ENCODE measurements around the gene KIF26A.

KIF26A gene

DNA sequence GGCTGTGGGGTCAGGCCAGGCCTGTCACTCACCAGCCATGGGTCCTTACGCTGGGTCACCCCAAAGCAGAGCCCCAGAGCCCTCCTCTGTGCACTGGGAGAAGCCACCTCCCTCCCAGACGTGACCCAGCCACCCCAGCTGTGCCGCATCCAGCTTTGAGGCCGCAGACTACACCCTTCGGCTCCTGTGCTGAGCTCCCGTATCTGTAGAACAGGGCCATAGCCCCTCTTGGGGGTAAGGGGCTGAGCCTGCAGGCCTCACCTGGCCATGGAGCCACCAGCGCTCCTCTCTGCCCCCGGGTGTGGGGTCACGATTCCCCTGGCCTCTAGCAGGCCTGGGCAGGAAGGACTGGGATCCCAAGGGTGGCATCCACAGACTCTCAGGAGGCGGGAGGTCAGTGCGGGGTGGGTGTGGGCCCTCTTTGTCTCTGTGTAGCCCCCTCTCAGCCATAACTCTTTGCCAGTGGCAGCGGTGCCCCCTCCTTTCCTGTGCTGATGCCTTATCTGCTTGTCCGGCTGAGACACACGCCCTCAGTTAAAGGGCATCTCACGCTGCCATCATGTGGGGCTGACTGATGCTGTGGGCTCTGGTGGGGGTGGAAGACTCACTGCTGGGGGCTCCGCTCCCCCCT, 36.6 kb upstream of the KIF26A start:
- no peak for DNase-seq

DNA sequence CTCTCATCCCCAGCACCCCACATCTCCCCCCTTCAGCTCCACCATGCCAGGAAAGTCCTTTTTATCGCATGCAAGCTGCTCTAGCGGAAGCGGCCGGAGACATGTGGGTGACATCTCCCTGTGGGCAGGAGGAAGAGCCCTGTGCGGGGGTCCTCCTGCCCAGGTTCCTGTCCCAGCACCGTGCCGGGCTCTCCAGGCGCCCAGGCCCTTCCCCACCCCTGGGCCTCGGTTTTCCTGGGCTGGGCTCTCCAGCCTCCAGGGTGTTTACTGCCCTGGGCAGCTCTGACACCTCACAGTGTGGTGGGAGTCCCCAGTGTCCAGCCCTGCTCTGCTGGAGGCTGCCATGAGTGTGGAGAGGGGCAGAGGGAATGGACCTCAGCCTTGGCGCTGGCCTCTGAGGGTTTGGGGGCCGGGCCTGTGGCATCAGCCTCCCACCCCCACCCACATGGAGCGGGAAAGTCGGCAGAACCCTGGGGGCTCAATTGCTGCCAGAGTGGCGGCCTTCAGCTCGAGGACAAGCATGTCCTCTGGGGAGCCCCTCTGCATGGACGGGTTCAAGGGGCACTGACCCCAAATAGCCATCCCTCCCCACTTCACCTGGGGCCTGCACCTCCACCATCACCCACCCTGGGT, 36.0 kb upstream of the KIF26A start:
- no peak for DNase-seq

DNA sequence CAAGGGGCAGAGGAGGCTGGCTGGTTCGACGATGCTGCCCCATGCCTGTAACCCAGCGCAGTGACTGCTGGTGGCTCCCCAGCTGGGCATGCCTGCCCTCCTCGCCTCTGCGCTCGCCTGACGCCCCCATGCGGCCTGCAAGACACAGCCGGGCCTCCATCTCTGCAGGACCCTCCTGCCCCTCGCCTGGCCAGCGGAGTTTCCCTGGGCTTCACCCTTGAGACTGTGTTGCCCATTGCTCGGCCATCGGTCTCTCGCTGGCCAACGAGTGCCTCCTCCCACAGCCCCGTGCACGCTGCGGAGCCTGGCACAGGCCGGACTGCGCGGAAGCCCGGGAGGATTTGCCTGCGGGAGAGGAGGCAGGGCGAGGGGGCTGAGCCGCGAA, 35.3 kb upstream of the KIF26A start:
- no peak for DNase-seq

DNA sequence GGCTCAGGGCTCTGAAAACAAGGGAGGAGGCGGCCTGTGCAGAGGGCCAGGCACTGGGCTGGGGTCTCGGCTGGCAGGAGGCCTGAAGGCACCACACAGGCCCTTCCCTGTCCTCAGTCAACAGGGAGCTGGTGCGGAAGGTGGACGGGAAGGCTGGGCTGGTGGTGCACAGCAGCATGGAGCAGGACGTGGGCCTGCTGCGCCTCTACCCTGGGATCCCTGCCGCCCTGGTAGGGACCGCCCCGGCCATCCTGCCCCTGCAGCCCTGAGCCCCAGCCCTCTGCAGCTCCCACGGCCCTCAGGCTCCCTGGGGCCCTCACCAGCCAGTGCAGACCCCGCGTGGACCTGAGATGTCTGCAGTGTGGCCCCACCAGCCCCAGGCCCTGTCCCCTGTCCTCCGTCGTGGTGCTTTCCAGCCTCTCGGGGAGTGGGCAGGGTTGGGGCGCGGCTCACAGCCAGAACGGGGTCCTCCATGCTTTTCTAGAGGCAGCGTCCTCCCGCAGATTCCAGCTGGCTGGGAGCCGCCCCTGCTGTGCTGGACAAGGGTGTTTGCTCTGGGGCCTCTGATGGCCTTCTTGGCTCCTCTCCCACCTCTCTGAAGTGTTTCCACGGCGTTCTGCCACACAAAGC, 34.8 kb upstream of the KIF26A start:
- no peak for DNase-seq

DNA sequence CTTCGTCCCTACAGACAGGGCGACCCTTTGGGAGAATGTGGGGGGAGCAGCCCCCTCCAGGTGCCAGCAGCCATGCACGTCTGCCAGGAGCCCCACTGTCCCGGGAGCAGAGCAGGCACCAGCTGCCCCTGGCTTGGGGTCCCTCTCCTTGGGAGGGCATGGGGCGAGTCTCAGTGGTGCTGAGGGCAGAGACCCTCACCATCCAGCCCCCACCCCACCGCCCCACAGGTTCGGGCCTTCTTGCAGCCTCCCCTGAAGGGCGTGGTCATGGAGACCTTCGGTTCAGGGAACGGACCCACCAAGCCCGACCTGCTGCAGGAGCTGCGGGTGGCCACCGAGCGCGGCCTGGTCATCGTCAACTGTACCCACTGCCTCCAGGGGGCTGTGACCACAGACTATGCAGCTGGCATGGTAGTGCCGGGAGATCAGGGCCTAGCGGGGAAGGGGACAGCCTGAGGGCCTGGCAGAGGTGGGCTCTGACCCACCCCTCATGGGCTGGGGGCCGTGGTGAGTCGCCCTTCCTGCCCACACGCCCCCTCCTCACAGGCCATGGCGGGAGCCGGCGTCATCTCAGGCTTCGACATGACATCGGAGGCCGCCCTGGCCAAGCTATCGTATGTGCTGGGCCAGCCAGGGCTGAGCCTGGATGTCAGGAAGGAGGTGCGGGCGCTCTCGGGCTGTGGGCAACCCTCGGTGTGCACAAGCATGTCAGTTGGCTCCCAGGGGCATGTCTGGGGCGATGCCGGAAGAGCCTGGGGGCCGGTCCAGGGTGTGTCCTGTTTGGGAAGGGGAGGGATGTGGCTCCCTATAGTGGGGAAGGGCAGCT, 34.1 kb upstream of the KIF26A start:
- no peak for DNase-seq

DNA sequence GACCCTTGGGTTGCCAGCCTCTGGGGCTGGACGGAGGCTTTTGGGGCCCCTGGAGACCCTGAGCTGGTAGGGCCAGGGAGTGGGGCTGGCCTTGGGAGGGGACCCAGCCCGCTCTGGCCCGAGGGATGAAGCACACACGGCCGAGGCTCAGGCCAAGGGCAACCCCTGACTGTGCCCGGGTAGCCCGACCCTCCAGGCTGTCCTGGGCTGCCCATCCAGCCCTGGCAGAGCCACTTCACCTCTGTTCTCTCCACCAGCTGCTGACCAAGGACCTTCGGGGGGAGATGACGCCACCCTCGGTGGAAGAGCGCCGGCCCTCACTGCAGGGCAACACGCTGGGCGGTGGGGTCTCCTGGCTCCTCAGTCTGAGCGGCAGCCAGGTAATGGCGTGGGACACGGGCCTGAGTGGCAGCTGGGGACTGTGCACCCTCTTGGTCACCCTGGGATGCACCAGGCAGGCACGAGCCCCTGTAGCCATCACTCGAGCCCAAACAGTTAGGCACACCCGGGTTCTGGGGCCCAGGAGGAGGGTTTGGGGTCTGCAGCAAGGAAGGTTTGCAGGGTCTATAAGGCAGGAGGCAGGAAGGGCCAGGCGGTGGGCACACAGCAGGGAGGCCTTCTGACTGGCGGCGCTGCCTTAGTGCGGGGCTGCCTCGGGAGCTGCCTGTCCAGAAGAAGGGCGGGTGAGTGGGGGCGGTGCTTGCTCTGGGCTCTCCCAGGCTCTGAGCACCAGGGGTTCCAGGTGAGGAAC, 33.1 kb upstream of the KIF26A start:
- no peak for DNase-seq

DNA sequence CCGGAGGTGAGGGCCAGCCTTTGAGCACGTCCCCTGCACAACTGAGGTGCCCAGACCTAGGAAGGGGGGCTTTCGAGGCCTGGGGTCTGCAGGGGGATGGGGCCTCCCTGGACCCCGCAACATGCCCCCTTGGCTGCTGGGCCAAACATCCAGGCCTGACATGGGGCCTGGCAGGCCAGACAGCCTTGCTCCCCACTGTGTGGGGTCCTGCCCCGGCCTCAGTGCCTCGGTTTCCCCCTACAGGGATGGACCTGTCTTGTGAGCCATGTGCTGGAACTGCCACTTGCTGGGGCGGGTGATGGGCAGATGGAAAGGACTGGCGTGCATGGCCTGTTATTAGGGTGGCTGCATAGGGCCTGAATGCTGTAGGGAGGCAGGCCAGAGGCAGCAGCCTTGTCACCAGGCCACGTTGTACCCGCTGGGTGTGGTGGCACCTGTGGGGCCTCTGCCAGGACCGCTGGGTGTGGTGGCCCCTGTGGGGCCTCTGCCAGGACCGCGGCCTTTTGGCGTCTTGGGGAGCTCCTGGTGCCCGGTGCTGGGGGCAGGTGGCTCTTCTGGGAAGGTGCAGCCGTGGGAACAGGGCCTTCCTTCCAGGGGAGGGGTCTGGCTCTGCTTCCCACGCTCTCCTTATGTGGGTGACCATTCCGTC, 32.4 kb upstream of the KIF26A start:
- no peak for DNase-seq

DNA sequence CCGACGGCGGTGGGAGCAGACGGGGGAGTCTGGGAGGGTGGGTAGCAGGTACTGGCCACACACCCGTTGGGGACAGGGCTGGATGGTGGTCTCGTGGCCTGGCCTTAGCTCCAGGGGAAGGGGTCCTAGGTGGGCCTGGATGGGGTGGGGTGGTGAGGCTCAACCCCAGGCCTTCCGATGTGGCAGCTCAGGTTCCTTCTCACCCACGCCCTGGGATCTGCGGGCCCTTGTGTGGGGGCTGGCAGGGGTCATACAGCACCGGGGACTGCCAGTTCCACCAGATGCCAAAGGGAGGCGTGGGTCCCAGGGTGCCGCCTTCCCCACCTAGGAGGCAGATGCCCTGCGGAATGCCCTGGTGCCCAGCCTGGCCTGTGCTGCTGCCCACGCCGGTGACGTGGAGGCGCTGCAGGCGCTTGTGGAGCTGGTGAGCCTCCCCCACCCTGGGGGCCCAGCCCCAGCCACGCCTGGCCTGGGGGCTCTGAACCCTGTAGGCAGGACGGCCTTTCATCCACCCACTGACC, 31.9 kb upstream of the KIF26A start:
- DNase-seq, result no peak

DNA sequence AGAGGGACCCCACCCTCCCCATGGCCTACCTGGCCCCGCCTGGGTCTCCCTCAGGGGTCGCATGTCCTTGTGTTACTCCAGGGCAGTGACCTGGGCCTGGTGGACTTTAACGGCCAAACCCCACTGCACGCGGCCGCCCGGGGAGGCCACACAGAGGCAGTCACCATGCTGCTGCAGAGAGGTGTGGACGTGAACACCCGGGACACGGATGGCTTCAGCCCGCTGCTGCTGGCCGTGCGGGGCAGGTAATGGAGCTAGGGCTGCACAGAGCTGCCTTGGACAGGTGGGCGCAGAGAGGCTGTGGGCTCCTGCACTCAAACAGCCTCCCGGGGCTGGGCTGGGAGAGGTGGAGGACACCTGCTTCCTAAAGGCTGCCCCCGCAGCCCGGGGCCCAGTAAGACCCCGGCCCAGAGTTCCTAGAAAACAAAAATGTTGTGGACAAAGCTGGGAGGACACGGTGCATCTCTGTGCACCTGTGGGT, 31.2 kb upstream of the KIF26A start:
- no peak for DNase-seq

DNA sequence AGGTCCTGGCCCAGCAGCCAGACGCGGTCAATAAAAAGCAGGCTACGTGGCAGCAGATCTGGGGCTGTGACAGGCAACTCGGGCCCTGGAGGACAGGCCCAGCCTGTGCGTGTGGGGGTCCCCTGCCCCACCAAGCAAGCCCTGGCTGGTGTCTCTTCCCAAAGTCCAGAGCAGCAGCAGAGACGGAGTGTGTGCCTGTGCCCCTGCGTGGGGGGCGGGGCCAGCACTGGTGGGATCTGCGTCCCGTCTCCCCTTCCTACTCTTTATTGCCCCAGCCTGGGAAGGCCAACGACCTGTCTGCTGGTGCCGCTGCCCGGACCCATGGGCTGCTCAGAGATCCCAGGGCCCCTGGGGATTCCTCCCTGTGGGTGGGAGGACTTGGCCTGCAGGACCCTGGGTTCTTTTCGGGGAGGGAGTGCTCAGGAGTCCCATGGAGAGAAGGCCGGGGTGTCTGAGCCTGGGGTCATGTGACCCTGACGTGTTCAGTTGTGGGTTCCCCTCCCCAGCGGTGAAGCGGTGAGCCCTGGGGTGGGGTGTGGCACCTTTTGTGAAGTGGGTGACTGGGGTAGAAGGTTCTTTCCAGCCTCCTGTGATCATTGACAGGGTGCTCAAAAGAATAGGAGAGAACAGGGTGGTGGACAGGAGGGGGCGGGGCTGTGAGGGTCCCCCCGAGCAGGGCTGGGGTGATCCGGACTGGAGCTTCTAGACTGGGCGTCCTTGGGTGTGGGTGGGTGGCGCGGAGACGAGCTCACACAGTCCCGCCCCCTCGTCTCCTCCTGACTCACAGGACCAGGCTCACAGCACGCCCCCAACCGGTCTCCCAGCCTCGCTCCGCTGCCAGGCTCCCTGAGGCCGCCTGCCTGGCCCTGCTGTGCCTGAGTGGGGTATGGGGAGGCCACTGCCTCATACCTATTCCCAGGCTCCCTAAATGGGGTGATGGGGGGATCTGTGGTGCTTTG, 30.5 kb upstream of the KIF26A start:
- no peak for DNase-seq

DNA sequence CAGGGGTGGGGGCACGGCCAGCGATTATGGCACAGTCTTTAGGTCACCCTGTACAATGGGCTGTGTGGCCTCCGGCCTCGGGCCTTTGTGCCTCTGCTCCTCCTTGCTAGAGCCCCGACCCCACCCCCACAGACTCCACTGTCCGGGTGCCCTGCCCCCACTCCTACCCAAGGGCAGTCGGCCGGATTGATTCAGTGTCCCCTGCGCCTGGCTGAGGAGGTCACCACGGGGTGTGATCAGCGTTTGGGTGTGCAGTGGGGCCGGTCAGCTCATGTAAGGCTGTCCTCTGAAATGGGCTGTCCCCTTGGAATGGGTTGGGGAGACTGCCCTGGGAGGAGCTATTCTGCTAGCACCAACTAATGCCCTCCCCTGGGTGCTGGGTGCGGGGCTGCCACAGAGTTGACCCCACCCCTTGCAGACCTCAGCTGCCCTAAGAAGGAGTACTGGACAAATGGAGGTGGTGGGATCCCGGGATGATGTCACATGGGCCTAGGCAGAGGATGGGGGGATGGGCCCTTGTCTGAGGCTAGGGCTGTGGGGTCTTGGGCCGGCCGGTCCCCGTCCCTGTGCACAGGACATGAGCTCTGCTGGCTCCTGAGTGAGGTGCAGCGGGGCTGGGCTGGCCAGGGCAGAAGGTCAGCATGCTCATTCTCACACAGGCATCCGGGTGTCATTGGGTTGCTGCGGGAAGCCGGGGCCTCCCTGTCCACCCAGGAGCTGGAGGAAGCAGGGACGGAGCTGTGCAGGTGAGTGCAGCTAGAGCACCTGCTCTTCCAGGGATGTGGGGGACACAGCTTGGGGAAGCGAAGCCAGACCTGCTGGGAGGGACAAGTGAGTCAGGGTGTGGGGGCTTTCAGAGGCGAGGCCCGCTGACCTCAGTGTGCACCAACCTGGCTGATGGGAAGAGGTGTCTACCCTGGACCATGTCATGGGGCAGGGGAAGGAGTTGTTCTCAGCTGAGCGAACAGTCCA, 29.5 kb upstream of the KIF26A start:
- DNase-seq, result no peak

DNA sequence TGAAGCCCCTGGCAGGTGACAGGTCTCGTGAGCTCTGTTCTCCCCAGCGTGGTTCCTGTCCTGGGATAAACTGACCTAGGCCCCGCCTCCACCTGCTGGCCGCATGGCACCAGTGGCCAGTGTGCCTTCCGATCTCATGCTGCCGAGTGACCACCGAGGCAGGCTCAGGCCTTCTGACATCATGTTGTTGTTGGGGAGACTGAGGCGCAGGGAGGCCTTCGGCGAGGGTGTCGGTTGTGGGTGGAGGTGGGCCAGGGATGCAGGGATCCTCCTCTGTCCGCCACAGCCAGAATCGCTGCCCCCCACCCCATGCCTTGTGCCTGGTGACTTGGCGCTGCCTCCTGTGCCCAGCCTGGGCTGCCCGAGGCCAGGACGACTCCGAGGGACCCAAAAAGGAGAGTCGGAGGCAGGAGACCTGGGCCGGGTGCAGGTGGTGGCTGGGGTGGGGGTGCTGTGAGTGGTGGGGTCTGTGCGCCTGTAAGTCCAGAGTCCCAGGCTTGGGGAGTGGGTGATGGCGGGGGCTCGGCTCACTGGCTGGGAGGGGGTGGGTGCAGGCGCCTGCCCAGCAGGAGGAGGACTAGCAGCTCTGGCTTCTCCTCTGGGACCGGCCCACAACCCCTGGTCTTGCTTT, 28.5 kb upstream of the KIF26A start:
- no peak for DNase-seq

DNA sequence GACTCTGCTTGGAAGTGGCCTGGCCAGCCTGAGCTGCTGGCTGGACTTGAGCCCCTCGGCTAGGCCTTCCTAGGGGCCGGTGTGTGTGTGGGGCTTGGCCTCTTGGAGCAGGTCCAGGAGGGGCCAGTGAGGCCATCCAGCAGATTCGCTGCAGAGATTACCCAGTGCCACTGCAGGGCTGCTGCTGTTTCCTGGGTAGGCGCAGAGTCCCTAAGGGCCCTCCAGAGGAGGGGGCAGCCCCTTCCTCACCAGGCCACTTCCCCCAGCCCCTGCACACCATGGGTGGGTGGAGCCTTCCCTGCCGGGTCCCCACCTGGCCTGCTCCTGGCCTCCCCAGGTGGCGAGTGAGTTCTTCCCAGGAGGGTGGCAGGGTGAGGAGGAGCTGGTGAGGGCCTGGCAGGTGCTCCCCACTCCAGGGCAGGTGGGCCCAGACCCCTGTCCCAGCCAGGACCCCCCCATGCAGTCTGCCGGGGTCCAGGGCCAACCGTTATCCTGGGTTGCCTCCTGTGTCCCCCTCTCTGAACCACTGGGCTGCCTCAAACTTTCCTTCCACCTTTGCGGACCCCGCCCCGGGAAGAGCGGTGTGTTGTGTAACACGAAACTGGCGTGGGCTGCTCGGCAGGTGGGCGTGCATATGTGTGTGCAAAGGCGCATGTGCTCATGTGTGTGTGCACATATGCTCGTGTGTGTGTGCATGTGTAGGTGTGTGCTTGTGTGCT, 27.7 kb upstream of the KIF26A start:
- no peak for DNase-seq

DNA sequence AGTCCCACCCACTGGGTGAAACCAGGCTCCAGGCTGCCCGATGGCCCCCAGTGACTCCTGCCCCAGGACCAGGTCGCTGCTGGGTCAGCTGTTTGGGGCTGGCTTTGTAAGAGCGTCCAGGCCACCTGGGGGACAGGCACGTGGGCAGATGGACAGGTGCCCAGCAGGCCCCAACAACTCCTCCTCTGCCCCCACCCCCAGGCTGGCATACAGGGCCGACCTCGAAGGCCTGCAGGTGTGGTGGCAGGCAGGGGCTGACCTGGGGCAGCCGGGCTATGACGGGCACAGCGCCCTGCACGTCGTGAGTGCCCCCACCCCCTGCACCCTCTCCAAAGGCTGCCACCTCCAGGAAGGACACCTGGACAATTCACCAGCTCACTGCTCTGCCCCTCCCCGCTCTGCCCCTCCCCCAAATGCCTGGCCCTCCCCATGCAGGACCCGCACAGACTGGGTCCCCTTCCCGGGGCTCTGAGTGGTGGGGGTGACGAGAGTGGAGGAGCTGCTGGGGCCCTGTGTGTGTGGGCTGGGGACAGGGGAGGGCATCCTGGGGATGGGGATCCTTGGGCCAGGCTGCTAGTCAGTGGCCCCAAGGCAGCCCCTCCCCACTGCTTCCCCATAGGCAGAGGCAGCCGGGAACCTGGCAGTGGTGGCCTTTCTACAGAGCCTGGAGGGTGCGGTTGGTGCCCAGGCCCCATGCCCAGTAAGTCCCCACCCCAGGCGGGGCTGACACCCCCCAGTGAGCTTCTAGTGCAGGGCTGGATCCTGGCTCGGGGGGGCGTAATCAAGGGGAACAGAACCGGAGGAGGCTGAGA, 26.9 kb upstream of the KIF26A start:
- no peak for DNase-seq

DNA sequence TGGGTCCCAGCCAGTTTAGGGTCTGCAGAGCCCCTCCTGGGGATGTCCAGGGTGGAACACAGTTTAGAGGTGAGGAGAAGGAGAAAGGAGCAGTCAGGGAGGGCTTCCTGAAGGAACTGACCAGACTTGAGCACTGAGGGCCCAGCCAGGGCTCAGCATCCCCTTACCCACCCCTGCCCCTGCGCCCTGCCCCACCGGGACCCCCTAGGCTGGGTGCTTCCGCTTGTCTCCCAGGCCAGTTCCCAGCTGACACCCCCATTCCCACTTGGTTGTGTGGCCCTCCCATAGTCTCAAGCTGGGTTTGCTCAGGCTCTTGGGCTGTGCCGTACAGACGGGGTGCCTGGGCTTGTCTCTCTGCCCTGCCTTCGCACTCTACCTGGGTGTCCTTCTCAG, 26.3 kb upstream of the KIF26A start:
- DNase-seq, result no peak

DNA sequence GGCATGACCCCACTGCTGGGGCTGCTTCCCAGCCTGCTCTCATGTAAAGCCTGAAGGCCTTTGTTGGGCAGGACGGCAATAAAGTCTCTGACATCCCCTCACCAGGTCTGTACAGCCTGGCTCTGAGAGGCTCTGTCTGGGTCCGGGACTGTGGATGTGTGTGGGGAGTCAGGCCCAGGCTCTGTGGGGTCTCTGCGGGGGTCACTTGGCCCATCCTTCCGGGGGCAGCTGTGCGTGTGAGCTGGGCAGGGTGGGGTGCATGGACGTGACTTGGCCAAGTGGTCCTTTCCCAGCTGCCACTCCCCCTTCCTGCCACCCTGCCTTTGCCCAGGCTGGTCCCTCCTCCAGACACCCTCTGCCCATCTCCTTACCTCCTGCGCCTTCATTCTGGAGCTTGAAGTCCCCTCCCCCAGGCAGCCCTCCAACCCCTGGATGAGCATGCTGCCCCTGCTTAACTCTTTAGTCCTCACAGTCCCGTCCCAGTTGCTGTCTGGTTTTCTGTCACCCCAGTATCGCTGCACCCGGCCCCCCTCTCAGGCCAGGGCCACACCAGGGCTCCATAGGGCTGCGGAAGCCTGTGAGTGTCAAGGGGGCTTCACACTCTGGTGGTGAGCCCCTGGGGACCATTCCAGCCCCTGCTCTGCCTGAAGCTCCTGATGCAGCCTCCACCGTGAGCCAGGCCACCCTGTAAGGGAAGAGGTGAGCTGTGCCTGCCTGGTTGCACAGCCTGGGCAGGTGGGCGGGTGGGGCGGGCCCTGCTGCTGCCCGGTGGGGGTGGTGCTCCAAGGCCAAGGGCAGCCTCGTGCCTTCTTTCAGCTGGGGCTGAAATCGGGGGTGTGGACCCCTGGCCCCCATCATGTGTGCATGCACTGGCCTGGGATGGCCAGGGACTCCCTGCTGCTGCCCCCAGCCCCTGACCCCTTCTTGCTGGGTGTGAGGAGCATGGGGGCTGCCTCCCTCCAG, 25.5 kb upstream of the KIF26A start:
- DNase-seq, result no peak

Data from NCI-H446 (cell line).